Kidney epithelial cell (primary cell): Measurements from ENCODE around the gene SLC24A2. TPM values are rescaled to one million over a fixed set of nuclear protein-coding genes. Genes with fewer than 3 reads are reported as not detected.
"Not testable (repeated sequence)": the region's sequence is repeated elsewhere in the genome, so short reads cannot be mapped to it uniquely, and the experiment has no call there.

Source experiments
- DNase-seq: peaks from one replicate; pipeline ENCODE4 v3.0.0-alpha.2; 2010; ENCODE audit warnings: low read depth
- H3K27me3 ChIP-seq: 2 replicates; pipeline ENCODE4 v1.6.0; 2011; ENCODE audit warnings: low read length; ENCODE audit not compliant: control insufficient read depth, insufficient read depth
- H3K36me3 ChIP-seq: 2 replicates; pipeline ENCODE4 v1.5.1; 2011; ENCODE audit warnings: low read length; ENCODE audit not compliant: control insufficient read depth, insufficient read depth
- H3K4me3 ChIP-seq: 2 replicates; pipeline ENCODE4 v1.5.1; 2011; ENCODE audit warnings: low read depth, mild to moderate bottlenecking, control low read depth, low read length
- total RNA-seq: library from RNA; depleted of rRNA; stranded (reverse); fragments of >200 nt; gene quantifications from 2 replicates; pipeline ENCODE4 v1.2.3, GENCODE V29; 2015
- TF ChIP-seq, protein P1 (sequence below): IDR thresholded peaks from 2 replicates; pipeline ENCODE4 v1.5.1; 2011; ENCODE audit warnings: mild to moderate bottlenecking, moderate library complexity, low read length, control low read depth, inconsistent platforms; ENCODE audit not compliant: insufficient read depth, poor library complexity, severe bottlenecking

Gene SLC24A2
- under 0.01 TPM in 1 of 2 replicates, not detected in the other for total RNA-seq

DNA sequence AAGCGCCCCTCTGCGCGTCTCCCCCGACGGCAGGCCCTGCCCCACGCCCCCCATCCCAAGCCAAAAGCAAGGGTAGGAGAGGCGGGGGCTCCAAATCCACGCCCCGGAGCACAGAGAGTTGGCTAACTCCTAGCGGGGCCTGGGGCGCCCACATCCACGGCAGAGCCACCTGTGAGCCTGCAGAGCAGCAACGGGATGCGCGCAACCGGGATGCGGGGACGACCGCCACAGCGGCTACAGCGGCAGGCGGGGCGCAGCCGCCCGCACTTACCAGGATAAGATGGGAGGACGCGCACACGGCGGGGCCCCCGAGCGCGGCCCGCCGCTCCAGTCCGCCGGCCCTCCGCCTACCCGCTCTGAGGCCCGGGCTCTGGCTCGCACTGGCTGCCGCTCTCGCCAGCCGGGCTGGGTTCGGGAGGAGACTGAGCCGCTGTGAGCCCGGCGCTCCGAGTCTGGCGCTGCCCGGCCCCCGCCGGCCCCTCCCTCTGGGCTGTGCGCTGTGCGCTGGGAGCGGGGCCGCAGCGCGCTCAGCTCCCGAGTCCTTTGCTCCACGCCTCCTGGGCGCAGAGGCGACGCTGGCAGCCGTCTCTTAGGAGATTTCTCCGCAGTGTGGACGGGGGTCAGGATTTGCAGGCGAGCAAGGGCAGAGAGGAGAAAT is at the start of gene SLC24A2:
Gene SLC24A2, minus strand, starts transcription at position 424 of the 658 bp plus-strand sequence.
- no peak for DNase-seq
- TF ChIP-seq, protein P1, sequence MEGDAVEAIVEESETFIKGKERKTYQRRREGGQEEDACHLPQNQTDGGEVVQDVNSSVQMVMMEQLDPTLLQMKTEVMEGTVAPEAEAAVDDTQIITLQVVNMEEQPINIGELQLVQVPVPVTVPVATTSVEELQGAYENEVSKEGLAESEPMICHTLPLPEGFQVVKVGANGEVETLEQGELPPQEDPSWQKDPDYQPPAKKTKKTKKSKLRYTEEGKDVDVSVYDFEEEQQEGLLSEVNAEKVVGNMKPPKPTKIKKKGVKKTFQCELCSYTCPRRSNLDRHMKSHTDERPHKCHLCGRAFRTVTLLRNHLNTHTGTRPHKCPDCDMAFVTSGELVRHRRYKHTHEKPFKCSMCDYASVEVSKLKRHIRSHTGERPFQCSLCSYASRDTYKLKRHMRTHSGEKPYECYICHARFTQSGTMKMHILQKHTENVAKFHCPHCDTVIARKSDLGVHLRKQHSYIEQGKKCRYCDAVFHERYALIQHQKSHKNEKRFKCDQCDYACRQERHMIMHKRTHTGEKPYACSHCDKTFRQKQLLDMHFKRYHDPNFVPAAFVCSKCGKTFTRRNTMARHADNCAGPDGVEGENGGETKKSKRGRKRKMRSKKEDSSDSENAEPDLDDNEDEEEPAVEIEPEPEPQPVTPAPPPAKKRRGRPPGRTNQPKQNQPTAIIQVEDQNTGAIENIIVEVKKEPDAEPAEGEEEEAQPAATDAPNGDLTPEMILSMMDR: no peak
- no peak within 1 kb of the TSS for H3K4me3 ChIP-seq
- no peaks in the 10 kb centered on the region for H3K36me3 ChIP-seq
- peaks cover 20% of the 10 kb centered on the region for H3K27me3 ChIP-seq

DNA sequence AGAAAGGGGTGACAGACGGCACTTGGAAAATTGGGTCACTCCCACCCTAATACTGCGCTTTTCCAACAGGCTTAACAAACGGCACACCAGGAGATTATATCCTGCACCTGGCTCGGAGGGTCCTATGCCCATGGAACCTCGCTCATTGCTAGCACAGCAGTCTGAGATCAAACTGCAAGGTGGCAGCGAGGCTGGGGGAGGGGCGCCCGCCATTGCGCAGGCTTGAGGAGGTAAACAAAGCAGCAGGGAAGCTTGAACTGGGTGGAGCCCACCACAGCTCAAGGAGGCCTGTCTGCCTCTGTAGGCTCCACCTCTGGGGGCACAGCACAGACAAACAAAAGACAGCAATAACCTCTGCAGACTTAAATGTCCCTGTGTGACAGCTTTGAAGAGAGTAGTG is 44.5 kb upstream of the SLC24A2 start:
- DNase-seq, H3K27me3 ChIP-seq, H3K4me3 ChIP-seq, H3K36me3 ChIP-seq: not testable (repeated sequence)

DNA sequence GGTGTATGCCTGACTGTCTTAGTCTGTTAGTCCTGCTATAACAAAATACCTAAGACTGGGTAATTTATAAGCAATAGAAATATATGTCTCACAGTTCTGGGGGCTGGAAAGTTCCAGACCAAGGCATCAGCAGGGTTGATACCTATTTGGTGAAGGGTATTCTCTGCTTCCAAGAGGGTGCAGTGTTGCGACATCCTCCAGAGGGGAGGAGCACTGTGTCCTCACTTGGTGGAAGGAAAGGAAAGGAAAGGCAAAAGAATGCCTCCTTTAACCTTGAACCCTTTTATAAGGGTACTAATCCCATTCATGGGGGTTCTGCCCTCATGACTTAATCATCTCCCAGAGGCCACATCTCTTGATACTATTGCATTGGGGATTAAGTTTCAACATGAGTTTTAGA is 42.0 kb upstream of the SLC24A2 start:
- no peak for DNase-seq
- H3K4me3 ChIP-seq: no peak overlapping the region
- TF ChIP-seq, protein P1: no peak
- no peaks in the 10 kb centered on the region for H3K36me3 ChIP-seq
- no peaks in the 10 kb centered on the region for H3K27me3 ChIP-seq

DNA sequence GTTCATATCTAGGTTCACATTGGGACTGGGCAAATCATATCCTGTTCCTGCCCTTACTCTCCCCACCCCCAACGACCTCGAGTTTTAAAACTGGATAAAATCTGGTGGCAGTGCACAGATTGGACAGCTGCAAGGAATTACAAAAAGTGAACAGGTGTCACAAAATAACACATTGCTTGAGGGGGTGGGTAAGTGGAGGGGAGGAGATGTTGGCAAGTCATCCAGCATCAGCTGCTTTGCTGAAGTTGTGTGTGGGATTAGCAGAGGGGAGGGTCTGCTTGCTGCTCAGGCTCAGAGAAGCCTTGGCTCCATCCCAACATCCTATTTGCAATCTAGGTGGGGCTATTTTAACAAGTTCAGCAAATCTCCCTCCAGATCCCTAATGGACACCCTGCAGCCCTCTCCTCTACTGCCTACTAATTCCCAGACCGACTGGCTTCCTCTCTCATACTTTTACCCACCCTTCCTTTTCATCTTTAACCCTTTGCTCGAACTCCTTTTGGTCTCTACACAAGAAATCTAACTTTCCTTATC is 39.8 kb upstream of the SLC24A2 start:
- TF ChIP-seq, protein P1: no peak
- no peak for DNase-seq
- no peak overlapping the region for H3K4me3 ChIP-seq
- H3K36me3 ChIP-seq: no peaks in the 10 kb centered on the region
- H3K27me3 ChIP-seq: no peaks in the 10 kb centered on the region

GRCh38 chr9:19816769-19817168 is 27.9 kb upstream of the SLC24A2 start:
- TF ChIP-seq, protein P1: no peak

GRCh38 chr9:19812194-19812593 is 23.4 kb upstream of the SLC24A2 start:
- H3K27me3 ChIP-seq: no peaks in the 10 kb centered on the region
- no peaks in the 10 kb centered on the region for H3K36me3 ChIP-seq
- TF ChIP-seq, protein P1: no peak
- no peak for DNase-seq
- no peak overlapping the region for H3K4me3 ChIP-seq

More at GRCh38 chr9:19816769-19817168, 27.9 kb upstream of the SLC24A2 start:
- no peak overlapping the region for H3K4me3 ChIP-seq
- H3K36me3 ChIP-seq: no peaks in the 10 kb centered on the region
- DNase-seq: no peak
- H3K27me3 ChIP-seq: no peaks in the 10 kb centered on the region
